Subcutaneous preadipocyte (primary cell): ENCODE results near the gene AMN. TPM values are rescaled to one million over a fixed set of nuclear protein-coding genes. Genes with fewer than 3 reads are reported as not detected.

ENCODE experiments used
- total RNA-seq: library from RNA; depleted of rRNA; stranded (reverse); fragments of >200 nt; gene quantifications from 2 replicates; pipeline ENCODE4 v1.2.3, GENCODE V29; 2012

The AMN gene
- under 0.01 TPM in 1 of 2 replicates, not detected in the other for total RNA-seq

GRCh38 chr14:102922490-102923200 is at the start of gene AMN:
TSS of gene AMN (plus strand) at chr14:102922663. CDS start at chr14:102922689, 26 bp downstream.

Other genes starting within 250 kb of the AMN start
- gene TRAF3, start 145.2 kb upstream of the AMN start, total RNA-seq = 16.2 and 24.8 TPM in 2 replicates
- 98.5 and 124 TPM in 2 replicates for gene CDC42BPB, start 134.9 kb downstream of the AMN start, total RNA-seq
- gene LBHD2, start 161.5 kb downstream of the AMN start, total RNA-seq = not detected in 2 replicates
- gene EXOC3L4, start 172.1 kb downstream of the AMN start, total RNA-seq = not detected in 2 replicates
- 86.3 and 128 TPM in 2 replicates for gene TNFAIP2, start 200.8 kb downstream of the AMN start, total RNA-seq